HEK293 (cell line): ENCODE results near the gene DSCAML1.

ENCODE experiments used
- KLF7 ChIP-seq: fragments of 450-650 bp; formaldehyde crosslinking; IDR thresholded peaks from 2 replicates; pipeline ENCODE4 v1.5.1; 2016; ENCODE audit warnings: missing biosample characterization, missing genetic modification characterization, borderline replicate concordance
- ZNF664 ChIP-seq: fragments of 450-650 bp; formaldehyde crosslinking; IDR thresholded peaks from 2 replicates; pipeline ENCODE4 v1.5.1; 2016; ENCODE audit warnings: missing biosample characterization, missing genetic modification characterization
- ZNF670 ChIP-seq: fragments of 450-650 bp; formaldehyde crosslinking; IDR thresholded peaks from 2 replicates; pipeline ENCODE4 v1.5.1; 2016; ENCODE audit warnings: missing biosample characterization, missing genetic modification characterization, low read depth
- TF ChIP-seq, protein P1 (sequence below): fragments of 450-650 bp; formaldehyde crosslinking; IDR thresholded peaks from 2 replicates; pipeline ENCODE4 v1.5.1; 2016; ENCODE audit warnings: missing biosample characterization, missing genetic modification characterization
- TF ChIP-seq, protein P2 (sequence below): fragments of 450-650 bp; formaldehyde crosslinking; IDR thresholded peaks from 2 replicates; pipeline ENCODE4 v1.5.1; 2016; ENCODE audit warnings: missing biosample characterization, missing genetic modification characterization
- TF ChIP-seq, protein P3 (sequence below): fragments of 450-650 bp; IDR thresholded peaks from 2 replicates; pipeline ENCODE4 v1.5.1; 2018; ENCODE audit warnings: missing biosample characterization, mild to moderate bottlenecking, missing genetic modification characterization

DNA sequence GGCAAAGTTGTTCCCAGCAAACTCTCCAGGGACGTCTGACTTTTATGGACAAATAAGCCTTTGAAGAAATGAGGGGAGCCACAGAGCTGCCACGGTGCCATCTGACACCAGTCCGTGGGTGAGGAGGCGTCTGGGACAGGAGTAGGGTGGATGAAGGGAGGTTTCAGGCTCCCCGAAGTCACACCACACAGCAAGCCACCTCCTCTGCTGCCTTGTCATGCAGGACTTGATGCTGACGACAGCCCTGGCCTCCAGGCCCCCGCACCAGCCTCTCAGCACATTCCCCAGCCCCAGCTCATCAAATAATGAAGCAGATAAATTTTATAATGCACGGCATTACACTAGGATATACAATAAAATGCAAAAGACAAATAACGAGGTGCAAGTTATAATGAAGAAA, 312.9 kb downstream of the DSCAML1 start:
- TF ChIP-seq, protein P1, sequence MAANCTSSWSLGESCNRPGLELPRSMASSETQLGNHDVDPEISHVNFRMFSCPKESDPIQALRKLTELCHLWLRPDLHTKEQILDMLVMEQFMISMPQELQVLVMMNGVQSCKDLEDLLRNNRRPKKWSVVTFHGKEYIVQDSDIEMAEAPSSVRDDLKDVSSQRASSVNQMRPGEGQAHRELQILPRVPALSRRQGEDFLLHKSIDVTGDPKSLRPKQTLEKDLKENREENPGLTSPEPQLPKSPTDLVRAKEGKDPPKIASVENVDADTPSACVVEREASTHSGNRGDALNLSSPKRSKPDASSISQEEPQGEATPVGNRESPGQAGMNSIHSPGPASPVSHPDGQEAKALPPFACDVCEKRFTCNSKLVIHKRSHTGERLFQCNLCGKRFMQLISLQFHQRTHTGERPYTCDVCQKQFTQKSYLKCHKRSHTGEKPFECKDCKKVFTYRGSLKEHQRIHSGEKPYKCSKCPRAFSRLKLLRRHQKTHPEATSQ (tag by site-specific recombination): no peak
- TF ChIP-seq, protein P2, sequence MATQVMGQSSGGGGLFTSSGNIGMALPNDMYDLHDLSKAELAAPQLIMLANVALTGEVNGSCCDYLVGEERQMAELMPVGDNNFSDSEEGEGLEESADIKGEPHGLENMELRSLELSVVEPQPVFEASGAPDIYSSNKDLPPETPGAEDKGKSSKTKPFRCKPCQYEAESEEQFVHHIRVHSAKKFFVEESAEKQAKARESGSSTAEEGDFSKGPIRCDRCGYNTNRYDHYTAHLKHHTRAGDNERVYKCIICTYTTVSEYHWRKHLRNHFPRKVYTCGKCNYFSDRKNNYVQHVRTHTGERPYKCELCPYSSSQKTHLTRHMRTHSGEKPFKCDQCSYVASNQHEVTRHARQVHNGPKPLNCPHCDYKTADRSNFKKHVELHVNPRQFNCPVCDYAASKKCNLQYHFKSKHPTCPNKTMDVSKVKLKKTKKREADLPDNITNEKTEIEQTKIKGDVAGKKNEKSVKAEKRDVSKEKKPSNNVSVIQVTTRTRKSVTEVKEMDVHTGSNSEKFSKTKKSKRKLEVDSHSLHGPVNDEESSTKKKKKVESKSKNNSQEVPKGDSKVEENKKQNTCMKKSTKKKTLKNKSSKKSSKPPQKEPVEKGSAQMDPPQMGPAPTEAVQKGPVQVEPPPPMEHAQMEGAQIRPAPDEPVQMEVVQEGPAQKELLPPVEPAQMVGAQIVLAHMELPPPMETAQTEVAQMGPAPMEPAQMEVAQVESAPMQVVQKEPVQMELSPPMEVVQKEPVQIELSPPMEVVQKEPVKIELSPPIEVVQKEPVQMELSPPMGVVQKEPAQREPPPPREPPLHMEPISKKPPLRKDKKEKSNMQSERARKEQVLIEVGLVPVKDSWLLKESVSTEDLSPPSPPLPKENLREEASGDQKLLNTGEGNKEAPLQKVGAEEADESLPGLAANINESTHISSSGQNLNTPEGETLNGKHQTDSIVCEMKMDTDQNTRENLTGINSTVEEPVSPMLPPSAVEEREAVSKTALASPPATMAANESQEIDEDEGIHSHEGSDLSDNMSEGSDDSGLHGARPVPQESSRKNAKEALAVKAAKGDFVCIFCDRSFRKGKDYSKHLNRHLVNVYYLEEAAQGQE: no peak
- TF ChIP-seq, protein P3, sequence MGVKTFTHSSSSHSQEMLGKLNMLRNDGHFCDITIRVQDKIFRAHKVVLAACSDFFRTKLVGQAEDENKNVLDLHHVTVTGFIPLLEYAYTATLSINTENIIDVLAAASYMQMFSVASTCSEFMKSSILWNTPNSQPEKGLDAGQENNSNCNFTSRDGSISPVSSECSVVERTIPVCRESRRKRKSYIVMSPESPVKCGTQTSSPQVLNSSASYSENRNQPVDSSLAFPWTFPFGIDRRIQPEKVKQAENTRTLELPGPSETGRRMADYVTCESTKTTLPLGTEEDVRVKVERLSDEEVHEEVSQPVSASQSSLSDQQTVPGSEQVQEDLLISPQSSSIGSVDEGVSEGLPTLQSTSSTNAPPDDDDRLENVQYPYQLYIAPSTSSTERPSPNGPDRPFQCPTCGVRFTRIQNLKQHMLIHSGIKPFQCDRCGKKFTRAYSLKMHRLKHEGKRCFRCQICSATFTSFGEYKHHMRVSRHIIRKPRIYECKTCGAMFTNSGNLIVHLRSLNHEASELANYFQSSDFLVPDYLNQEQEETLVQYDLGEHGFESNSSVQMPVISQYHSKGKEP: no peak
- TF ChIP-seq ZNF670 (tag by site-specific recombination) (no peak), ZNF664 (tag by site-specific recombination) (no peak), KLF7 (tag by site-specific recombination) (no peak)
